Natural killer cell (primary cell): ENCODE data around the gene OR8B4. TPM values are rescaled to one million over a fixed set of nuclear protein-coding genes. Genes with fewer than 3 reads are reported as not detected.
"Not testable (repeated sequence)": the region's sequence is repeated elsewhere in the genome, so short reads cannot be mapped to it uniquely, and the experiment has no call there.

Source experiments
- ATAC-seq, 3 donors: fragments of 150-1000 bp in 2 of 3; fragments of 200-7000 bp in 1 of 3; cut with Tn5 transposase; 1 replicate in 1 of 3; 2 replicates in 2 of 3; pipeline ENCODE4 v1.10.0; 2021; ENCODE audit warnings: mild to moderate bottlenecking in 2 of 3, moderate library complexity in 2 of 3
- DNase-seq, 2 donors: peaks; one replicate each; pipeline versions ENCODE4 v3.0.0 to v3.0.0-alpha.2; 2013 to 2021; ENCODE audit warnings: mixed read lengths in 1 of 2
- H3K27ac ChIP-seq: one replicate; pipeline ENCODE4 v1.5.1; 2013; ENCODE audit warnings: mild to moderate bottlenecking, low read length
- H3K27me3 ChIP-seq: one replicate; pipeline ENCODE4 v1.6.1; 2013; ENCODE audit warnings: low read length; ENCODE audit not compliant: control insufficient read depth, insufficient read depth
- H3K36me3 ChIP-seq: one replicate; pipeline ENCODE4 v1.6.1; 2013; ENCODE audit warnings: low read length; ENCODE audit not compliant: control insufficient read depth, insufficient read depth
- H3K4me1 ChIP-seq: one replicate; pipeline ENCODE4 v1.6.1; 2013; ENCODE audit warnings: low read length; ENCODE audit not compliant: control insufficient read depth, insufficient read depth
- H3K4me3 ChIP-seq: one replicate; pipeline ENCODE4 v1.5.1; 2013; ENCODE audit warnings: low read length
- H3K9me3 ChIP-seq: one replicate; pipeline ENCODE4 v1.6.1; 2013; ENCODE audit warnings: low read length; ENCODE audit not compliant: control insufficient read depth, insufficient read depth
- H3K27ac Mint-ChIP-seq, 2 donors: one replicate each; pipeline ENCODE4 v1.8.0; 2022; ENCODE audit warnings: mild to moderate bottlenecking in 2 of 2, mixed read lengths in 2 of 2, moderate library complexity in 1 of 2
- H3K27me3 Mint-ChIP-seq, 2 donors: one replicate each; pipeline ENCODE4 v1.8.0; 2022; ENCODE audit warnings: low read depth in 2 of 2, mixed read lengths in 2 of 2
- H3K36me3 Mint-ChIP-seq: one replicate; pipeline ENCODE4 v1.8.0; 2022; ENCODE audit warnings: mixed read lengths
- H3K4me1 Mint-ChIP-seq, 2 donors: one replicate each; pipeline ENCODE4 v1.8.0; 2022; ENCODE audit warnings: mixed read lengths in 2 of 2
- H3K4me3 Mint-ChIP-seq: one replicate; pipeline ENCODE4 v1.8.0; 2022; ENCODE audit warnings: mild to moderate bottlenecking, moderate library complexity, mixed read lengths
- H3K9me3 Mint-ChIP-seq, 2 donors: one replicate each; pipeline ENCODE4 v1.8.0; 2022; ENCODE audit warnings: mixed read lengths in 2 of 2
- WGBS: methylation state at CpG from one replicate; pipeline ENCODE4 v1.1.7; 2013; ENCODE audit warnings: missing lambda C conversion rate; ENCODE audit not compliant: insufficient coverage; 5-methylcytosine and 5-hydroxymethylcytosine counted together
- intact Hi-C: fragments of 100-400 bp; cut with micrococcal nuclease; formaldehyde crosslinking; loops from one replicate; pipeline ENCODE4 v1.14.2; 2022
- total RNA-seq, 4 donors: library from RNA; stranded (reverse); fragments of 120-200 nt in 1 of 4; gene quantifications; one replicate each; pipeline versions ENCODE4 v1.2.3 to v1.2.4, GENCODE V29; 2013 to 2022
- TF ChIP-seq, protein P1 (sequence below): fragments of 200-600 bp; IDR thresholded peaks from one replicate; pipeline ENCODE4 v1.8.0; 2022; ENCODE audit warnings: antibody characterized with exemption

OR8B4 gene
- total RNA-seq, 3 donors from 2014 or later (not counting 1 experiment from before 2014, with no cell fraction given): not detected

DNA sequence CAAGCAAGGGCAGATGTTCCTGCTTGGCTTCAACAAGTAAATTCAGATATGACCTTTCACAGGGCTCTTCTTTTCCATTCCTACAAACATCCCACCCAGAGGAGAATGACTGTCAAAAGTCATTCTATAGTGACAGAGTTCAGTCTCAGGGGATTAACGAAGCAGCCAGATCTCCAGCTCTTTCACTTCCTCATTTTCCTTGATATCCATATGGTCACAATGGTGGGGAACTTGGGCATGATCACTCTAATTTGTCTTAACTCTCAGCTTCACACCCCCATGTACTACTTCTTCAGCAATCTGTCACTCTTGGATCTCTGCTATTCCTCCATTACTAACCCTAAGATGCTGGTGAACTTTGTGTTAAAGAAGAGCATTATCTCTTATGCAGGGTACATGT is 35.8 kb upstream of the OR8B4 start:
- Mint-ChIP-seq H3K9me3 (peaks cover 0 to 3% of the 10 kb centered on the region in 2 donors), H3K27me3 (peaks cover 0 to 8% of the 10 kb centered on the region in 2 donors), H3K27ac (no peak overlapping the region), H3K4me3 (no peak overlapping the region), H3K36me3 (no peaks in the 10 kb centered on the region), H3K4me1 (no peaks in the 10 kb centered on the region)
- intact Hi-C loops: no loop called here
- TF ChIP-seq, protein P1, sequence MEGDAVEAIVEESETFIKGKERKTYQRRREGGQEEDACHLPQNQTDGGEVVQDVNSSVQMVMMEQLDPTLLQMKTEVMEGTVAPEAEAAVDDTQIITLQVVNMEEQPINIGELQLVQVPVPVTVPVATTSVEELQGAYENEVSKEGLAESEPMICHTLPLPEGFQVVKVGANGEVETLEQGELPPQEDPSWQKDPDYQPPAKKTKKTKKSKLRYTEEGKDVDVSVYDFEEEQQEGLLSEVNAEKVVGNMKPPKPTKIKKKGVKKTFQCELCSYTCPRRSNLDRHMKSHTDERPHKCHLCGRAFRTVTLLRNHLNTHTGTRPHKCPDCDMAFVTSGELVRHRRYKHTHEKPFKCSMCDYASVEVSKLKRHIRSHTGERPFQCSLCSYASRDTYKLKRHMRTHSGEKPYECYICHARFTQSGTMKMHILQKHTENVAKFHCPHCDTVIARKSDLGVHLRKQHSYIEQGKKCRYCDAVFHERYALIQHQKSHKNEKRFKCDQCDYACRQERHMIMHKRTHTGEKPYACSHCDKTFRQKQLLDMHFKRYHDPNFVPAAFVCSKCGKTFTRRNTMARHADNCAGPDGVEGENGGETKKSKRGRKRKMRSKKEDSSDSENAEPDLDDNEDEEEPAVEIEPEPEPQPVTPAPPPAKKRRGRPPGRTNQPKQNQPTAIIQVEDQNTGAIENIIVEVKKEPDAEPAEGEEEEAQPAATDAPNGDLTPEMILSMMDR: no peak
- H3K9me3 ChIP-seq: no peaks in the 10 kb centered on the region
- no peak overlapping the region for H3K4me3 ChIP-seq
- 73% methylated on average over 1 of the region's 1 CpG for WGBS
- H3K36me3 ChIP-seq: no peaks in the 10 kb centered on the region
- no peak for DNase-seq
- H3K4me1 ChIP-seq: no peaks in the 10 kb centered on the region
- ATAC-seq: no peak
- H3K27me3 ChIP-seq: no peaks in the 10 kb centered on the region
- no peak overlapping the region for H3K27ac ChIP-seq

DNA sequence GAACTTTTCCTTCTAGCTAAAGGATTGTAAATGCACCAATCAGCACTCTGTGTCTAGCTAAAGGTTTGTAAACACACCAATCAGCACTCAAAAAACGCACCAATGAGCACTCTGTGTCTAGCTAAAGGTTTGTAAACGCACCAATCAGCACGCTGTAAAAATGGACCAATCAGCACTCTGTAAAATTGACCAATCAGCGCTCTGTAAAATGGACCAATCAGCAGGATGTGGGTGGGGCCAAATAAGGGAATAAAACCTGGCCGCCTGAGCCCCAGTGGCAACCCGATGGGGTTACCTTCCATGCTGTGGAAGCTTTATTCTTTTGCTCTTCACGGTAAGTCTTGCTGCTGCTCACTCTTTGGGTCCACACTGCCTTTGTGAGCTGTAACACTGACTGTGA is 34.7 kb upstream of the OR8B4 start:
- H3K36me3 ChIP-seq, H3K27me3 ChIP-seq, H3K4me3 Mint-ChIP-seq, H3K27ac ChIP-seq, H3K9me3 Mint-ChIP-seq, H3K27me3 Mint-ChIP-seq, intact Hi-C loops, DNase-seq, H3K36me3 Mint-ChIP-seq, ATAC-seq, H3K4me1 Mint-ChIP-seq, H3K4me1 ChIP-seq, H3K4me3 ChIP-seq, H3K27ac Mint-ChIP-seq, H3K9me3 ChIP-seq: not testable (repeated sequence)
- 96% methylated on average over 7 of the region's 7 CpGs for WGBS

DNA sequence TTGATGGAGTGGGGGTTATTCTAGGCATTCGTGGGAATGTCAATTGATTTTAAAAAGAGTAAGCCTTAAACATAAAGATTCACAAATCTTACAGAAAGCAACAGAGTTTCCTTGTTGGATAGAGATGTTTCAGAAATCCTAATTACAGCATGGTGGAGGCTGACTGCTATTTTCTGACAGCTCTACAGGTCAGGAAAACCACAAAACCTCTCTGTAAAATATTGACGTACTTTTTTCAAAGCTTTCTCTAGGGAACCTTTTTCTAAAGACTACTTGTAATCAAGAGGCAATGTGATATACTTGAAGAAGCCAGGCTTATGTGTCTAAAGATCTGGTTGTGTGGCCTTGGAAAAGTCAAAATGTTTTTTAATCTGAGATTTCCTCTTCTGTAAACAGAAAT is 29.9 kb upstream of the OR8B4 start:
- no peak overlapping the region for H3K4me3 ChIP-seq
- no peak overlapping the region for H3K4me3 Mint-ChIP-seq
- intact Hi-C loops: no loop called here
- no peaks in the 10 kb centered on the region for H3K9me3 ChIP-seq
- TF ChIP-seq, protein P1: no peak
- DNase-seq (no peak), ATAC-seq (no peak)
- H3K36me3 ChIP-seq: no peaks in the 10 kb centered on the region
- peaks cover 0 to 2% of the 10 kb centered on the region in 2 donors for H3K9me3 Mint-ChIP-seq
- no peaks in the 10 kb centered on the region for H3K36me3 Mint-ChIP-seq
- H3K27ac ChIP-seq: no peak overlapping the region
- no peak overlapping the region for H3K27ac Mint-ChIP-seq
- no peaks in the 10 kb centered on the region for H3K4me1 ChIP-seq
- 0% methylated on average over 1 of the region's 2 CpGs for WGBS
- H3K27me3 ChIP-seq: no peaks in the 10 kb centered on the region
- peaks cover 4 to 5% of the 10 kb centered on the region in 2 donors for H3K4me1 Mint-ChIP-seq
- H3K27me3 Mint-ChIP-seq: no peaks in the 10 kb centered on the region

DNA sequence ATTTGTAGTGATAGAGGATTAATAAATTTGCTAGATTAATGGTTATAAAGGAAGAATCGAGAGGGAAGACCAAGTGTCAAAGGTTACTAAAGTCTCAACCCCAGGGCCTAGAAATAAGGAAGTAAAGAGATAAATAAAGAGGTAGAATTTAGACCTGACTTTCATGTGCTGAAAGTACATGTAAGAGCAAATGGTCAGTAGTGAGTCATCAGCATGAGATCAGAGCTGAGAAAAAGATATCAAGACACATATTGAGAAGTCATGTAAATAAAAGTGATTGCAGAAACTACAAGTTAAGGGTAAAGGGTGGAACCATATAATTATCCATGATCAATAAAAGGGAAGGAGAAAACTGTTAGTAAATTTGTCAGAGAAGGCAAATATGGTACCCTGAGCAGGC is 22.2 kb upstream of the OR8B4 start:
- WGBS: 78% methylated on average over 1 of the region's 1 CpG
- no peaks in the 10 kb centered on the region for H3K9me3 ChIP-seq
- Mint-ChIP-seq H3K9me3 (peaks cover 0 to 5% of the 10 kb centered on the region in 2 donors), H3K4me3 (no peak overlapping the region), H3K4me1 (no peaks in the 10 kb centered on the region), H3K27me3 (peaks cover 3 to 8% of the 10 kb centered on the region in 2 donors), H3K36me3 (no peaks in the 10 kb centered on the region), H3K27ac (no peak overlapping the region)
- DNase-seq (no peak), ATAC-seq (no peak)
- TF ChIP-seq, protein P1: no peak
- H3K27ac ChIP-seq: no peak overlapping the region
- no peaks in the 10 kb centered on the region for H3K36me3 ChIP-seq
- no peaks in the 10 kb centered on the region for H3K27me3 ChIP-seq
- intact Hi-C loops: no loop called here
- no peak overlapping the region for H3K4me3 ChIP-seq
- no peaks in the 10 kb centered on the region for H3K4me1 ChIP-seq
